ENCODE results near the gene LTA4H. TPM values are rescaled to one million over a fixed set of nuclear protein-coding genes. Genes with fewer than 3 reads are reported as not detected.

LTA4H gene
- total RNA-seq, 1 donor from 2014 or later = 85.5 TPM

- H3K27ac Mint-ChIP-seq (ENCODE audit: unreplicated experiment) = no peak overlapping the region
- no peaks in the 10 kb centered on the region for H3K36me3 Mint-ChIP-seq (ENCODE audit: low read depth)
- H3K4me1 Mint-ChIP-seq = peaks cover 10% of the 10 kb centered on the region
- no peak for DNase-seq (ENCODE audit: low read depth, low spot score)
- H3K9me3 Mint-ChIP-seq = peaks cover 7% of the 10 kb centered on the region
- H3K4me3 Mint-ChIP-seq = no peak overlapping the region
- H3K27me3 Mint-ChIP-seq (ENCODE audit: low read depth) = peaks cover 3% of the 10 kb centered on the region
- no peak for TF ChIP-seq CTCF (conservative IDR thresholded peaks at IDR 0.05)
These were observed 13.1 kb upstream of the LTA4H start for GRCh38 chr12:96048393-96048969.

DNA sequence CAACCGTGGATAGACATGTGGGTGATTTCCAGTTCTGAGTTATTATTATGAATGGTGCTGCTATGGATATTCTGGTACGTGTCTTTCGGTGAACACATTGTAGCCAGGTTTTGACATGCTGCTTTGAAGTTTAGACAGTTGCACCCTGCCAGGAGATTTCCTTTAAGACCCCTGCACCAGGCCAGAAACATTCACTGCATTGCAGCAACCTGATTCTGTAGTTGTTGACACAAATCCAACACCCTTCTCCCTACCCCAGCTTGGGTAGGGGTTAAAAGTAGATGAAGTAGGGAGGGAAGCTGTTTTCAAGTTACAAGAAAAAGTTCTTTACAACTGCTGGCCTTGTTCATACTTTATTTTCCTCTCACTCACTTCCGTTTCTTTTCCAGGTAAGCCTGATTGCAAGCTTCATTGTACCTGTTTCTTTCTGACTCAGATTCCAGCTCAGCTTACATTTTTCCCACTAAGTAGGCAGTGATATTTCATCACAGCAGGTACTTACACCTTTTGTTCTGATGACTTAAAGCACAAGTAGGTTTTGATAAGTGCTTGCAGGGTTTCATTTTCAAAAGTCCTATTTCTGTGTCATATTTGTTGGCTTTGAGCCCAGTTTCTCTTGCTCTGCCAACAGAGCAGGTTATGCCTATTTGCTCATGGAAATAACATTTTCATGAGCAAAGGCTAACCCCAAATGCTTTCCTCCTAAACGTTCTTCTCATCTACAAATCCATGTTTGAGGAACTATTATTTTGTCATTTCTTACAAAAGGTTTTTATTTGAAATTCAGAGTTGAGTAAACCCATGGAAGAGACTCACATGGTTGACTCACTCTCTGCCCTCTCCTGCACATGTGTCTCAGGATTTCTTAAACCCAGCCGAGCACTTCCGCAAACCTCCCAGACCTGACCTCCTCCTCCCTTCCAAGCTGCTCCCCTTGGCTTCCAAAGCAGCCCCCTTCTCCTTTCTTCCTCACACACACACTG lies 12.1 kb upstream of the LTA4H start:
- H3K9me3 Mint-ChIP-seq = peaks cover 5% of the 10 kb centered on the region
- TF ChIP-seq CTCF (conservative IDR thresholded peaks at IDR 0.05) = no peak
- no peak overlapping the region for H3K27ac Mint-ChIP-seq (ENCODE audit: unreplicated experiment)

GRCh38 chr12:96046543-96047228 lies 11.3 kb upstream of the LTA4H start:
- Mint-ChIP-seq H3K36me3 (ENCODE audit: low read depth) (no peaks in the 10 kb centered on the region), H3K27ac (ENCODE audit: unreplicated experiment) (no peak overlapping the region), H3K4me3 (no peak overlapping the region), H3K9me3 (no peaks in the 10 kb centered on the region), H3K27me3 (ENCODE audit: low read depth) (peaks cover 3% of the 10 kb centered on the region), H3K4me1 (peaks cover 8% of the 10 kb centered on the region)
- no peak for DNase-seq (ENCODE audit: low read depth, low spot score)
- TF ChIP-seq CTCF (conservative IDR thresholded peaks at IDR 0.05) = no peak

More for the DNA sequence above, 12.1 kb upstream of the LTA4H start:
- H3K4me3 Mint-ChIP-seq = no peak overlapping the region
- DNase-seq (ENCODE audit: low read depth, low spot score) = no peak
- H3K36me3 Mint-ChIP-seq (ENCODE audit: low read depth) = no peaks in the 10 kb centered on the region
- peaks cover 3% of the 10 kb centered on the region for H3K27me3 Mint-ChIP-seq (ENCODE audit: low read depth)
- peaks cover 8% of the 10 kb centered on the region for H3K4me1 Mint-ChIP-seq

DNA sequence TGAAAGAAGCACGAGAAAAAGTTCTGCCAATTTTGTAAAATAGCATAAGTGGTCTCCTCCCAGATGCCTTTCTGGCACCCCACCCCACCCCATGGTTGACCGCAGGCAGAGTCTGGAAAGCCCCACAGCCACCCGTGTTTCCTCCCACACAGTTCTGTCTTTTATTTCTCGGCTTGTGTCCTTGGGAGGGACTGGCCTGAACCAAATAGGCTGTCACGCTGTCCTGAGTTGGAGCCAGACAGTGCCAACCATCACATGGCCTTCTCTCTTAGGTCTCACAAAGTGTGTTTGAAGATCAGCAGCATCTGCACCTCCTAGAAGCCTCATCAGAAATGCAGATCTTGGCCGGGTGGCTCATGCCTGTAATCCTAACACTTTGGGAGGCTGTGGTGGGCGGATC lies 10.2 kb upstream of the LTA4H start:
- peaks cover 8% of the 10 kb centered on the region for H3K4me1 Mint-ChIP-seq
- H3K36me3 Mint-ChIP-seq (ENCODE audit: low read depth) = no peaks in the 10 kb centered on the region
- peaks cover 3% of the 10 kb centered on the region for H3K27me3 Mint-ChIP-seq (ENCODE audit: low read depth)
- no peaks in the 10 kb centered on the region for H3K9me3 Mint-ChIP-seq
- TF ChIP-seq CTCF (conservative IDR thresholded peaks at IDR 0.05) = no peak
- no peak overlapping the region for H3K4me3 Mint-ChIP-seq
- H3K27ac Mint-ChIP-seq (ENCODE audit: unreplicated experiment) = no peak overlapping the region
- DNase-seq (ENCODE audit: low read depth, low spot score) = no peak

GRCh38 chr12:96044943-96045290 lies 9.5 kb upstream of the LTA4H start:
- Mint-ChIP-seq H3K9me3 (no peaks in the 10 kb centered on the region), H3K27ac (ENCODE audit: unreplicated experiment) (peak overlapping the region; percentile 82), H3K4me1 (peaks cover 8% of the 10 kb centered on the region), H3K4me3 (no peak overlapping the region), H3K36me3 (ENCODE audit: low read depth) (no peaks in the 10 kb centered on the region), H3K27me3 (ENCODE audit: low read depth) (peaks cover 3% of the 10 kb centered on the region)
- TF ChIP-seq CTCF (conservative IDR thresholded peaks at IDR 0.05) = no peak
- DNase-seq (ENCODE audit: low read depth, low spot score) = no peak
